Keratinocyte (primary cell): Measurements from ENCODE around the gene SMC1B. TPM values are rescaled to one million over a fixed set of nuclear protein-coding genes. Genes with fewer than 3 reads are reported as not detected.

Source experiments
- DNase-seq: peaks from one replicate; pipeline ENCODE4 v3.0.0-alpha.2; 2011; ENCODE audit warnings: low read depth, missing footprints, low spot score
- FAIRE-seq: peaks from 2 replicates; lab custom pipeline; 2011; peaks lifted over from hg19 to GRCh38; lab: Jason Lieb, UNC
- H2AFZ ChIP-seq: 2 replicates; pipeline ENCODE4 v1.6.0; 2012; ENCODE audit warnings: low read length, control low read depth, inconsistent platforms; ENCODE audit not compliant: control insufficient read depth
- H3K27ac ChIP-seq: 2 replicates; pipeline ENCODE4 v1.5.1; 2011; ENCODE audit warnings: low read length; ENCODE audit not compliant: control insufficient read depth, insufficient read depth
- H3K27me3 ChIP-seq: 3 replicates; pipeline ENCODE4 v1.6.0; 2011; ENCODE audit warnings: low read length; ENCODE audit not compliant: control insufficient read depth, insufficient read depth; ENCODE audit errors: extremely low read depth
- H3K36me3 ChIP-seq, 2 experiments: 2 replicates in 1 of 2; 3 replicates in 1 of 2; pipeline ENCODE4 v1.5.1; 2011; ENCODE audit warnings: low read length in 2 of 2, mild to moderate bottlenecking in 1 of 2; ENCODE audit not compliant: control insufficient read depth in 2 of 2, insufficient read depth in 2 of 2; ENCODE audit errors: extremely low read depth in 1 of 2
- H3K4me1 ChIP-seq: 3 replicates; pipeline ENCODE4 v1.5.1; 2011; ENCODE audit warnings: low read length; ENCODE audit not compliant: control insufficient read depth, insufficient read depth; ENCODE audit errors: extremely low read depth
- H3K4me2 ChIP-seq: 3 replicates; pipeline ENCODE4 v1.6.0; 2011; ENCODE audit warnings: low read depth, low read length; ENCODE audit not compliant: control insufficient read depth, insufficient read depth; ENCODE audit errors: extremely low read depth
- H3K4me3 ChIP-seq, 3 experiments: fragments of 200-600 bp in 1 of 3; sonication (generic) in 1 of 3; 2 replicates in 2 of 3; 3 replicates in 1 of 3; pipeline ENCODE4 v1.5.1; 2011 to 2016; ENCODE audit warnings: low read length in 3 of 3, mild to moderate bottlenecking in 3 of 3, control low read depth in 2 of 3, inconsistent platforms in 1 of 3, low read depth in 1 of 3, mixed read lengths in 1 of 3, mixed run types in 1 of 3, moderate library complexity in 1 of 3; ENCODE audit not compliant: control insufficient read depth in 2 of 3, insufficient read depth in 2 of 3; ENCODE audit errors: extremely low read depth in 1 of 3
- H3K79me2 ChIP-seq: 2 replicates; pipeline ENCODE4 v1.6.0; 2012; ENCODE audit warnings: low read length; ENCODE audit not compliant: control insufficient read depth, insufficient read depth
- H3K9ac ChIP-seq: 3 replicates; pipeline ENCODE4 v1.6.0; 2011; ENCODE audit warnings: low read length; ENCODE audit not compliant: control insufficient read depth, insufficient read depth; ENCODE audit errors: extremely low read depth
- H3K9me1 ChIP-seq: 3 replicates; pipeline ENCODE4 v1.6.0; 2011; ENCODE audit warnings: low read length; ENCODE audit not compliant: control insufficient read depth, insufficient read depth; ENCODE audit errors: extremely low read depth
- H3K9me3 ChIP-seq: 2 replicates; pipeline ENCODE4 v1.5.1; 2012; ENCODE audit warnings: low read depth, low read length; ENCODE audit not compliant: control insufficient read depth
- H4K20me1 ChIP-seq: 3 replicates; pipeline ENCODE4 v1.6.0; 2011; ENCODE audit warnings: low read length; ENCODE audit not compliant: control insufficient read depth, insufficient read depth; ENCODE audit errors: extremely low read depth
- EZH2 ChIP-seq: IDR thresholded peaks from one replicate; pipeline ENCODE4 v1.6.1; 2012; ENCODE audit warnings: inconsistent platforms, mild to moderate bottlenecking, low read length, moderate library complexity
- dilution Hi-C: fragments of 300-500 bp; cut with MboI; formaldehyde crosslinking; loops from one replicate; pipeline ENCODE4 v1.7.0; 2020; ENCODE audit warnings: low sequenced_read_pairs; ENCODE audit not compliant: extremely low pct_ligation_motif_present
- polyA plus RNA-seq, 5 experiments: library from polyadenylated mRNA; depleted of rRNA in 3 of 5; stranded (reverse) in 3 of 5; stranded (forward) in 1 of 5; unstranded in 1 of 5; fragments of >200 nt; gene quantifications; 1 replicate in 1 of 5; 2 replicates in 3 of 5; 3 replicates in 1 of 5; pipeline versions ENCODE4 v1.2.1 to v1.2.3, GENCODE V29; 2011 to 2012; ENCODE audit warnings: missing spikeins in 2 of 5, low read depth in 1 of 5, low replicate concordance in 1 of 5
- TF ChIP-seq, protein P1 (sequence below), 3 experiments: IDR thresholded peaks in 1 of 3; conservative IDR thresholded peaks in 1 of 3; optimal IDR thresholded peaks in 1 of 3; 2 replicates in 2 of 3; 3 replicates in 1 of 3; pipeline versions ENCODE3 to v1.5.1; 2011; ENCODE audit warnings: low read length in 3 of 3, mild to moderate bottlenecking in 3 of 3, moderate library complexity in 2 of 3, control low read depth in 1 of 3, inconsistent platforms in 1 of 3; ENCODE audit not compliant: insufficient read depth in 2 of 3; ENCODE audit errors: extremely low read depth in 1 of 3

The SMC1B gene
- polyA plus RNA-seq, 1 donor (not counting 4 experiments of a cell fraction or from before 2014, with no cell fraction given): not detected

DNA sequence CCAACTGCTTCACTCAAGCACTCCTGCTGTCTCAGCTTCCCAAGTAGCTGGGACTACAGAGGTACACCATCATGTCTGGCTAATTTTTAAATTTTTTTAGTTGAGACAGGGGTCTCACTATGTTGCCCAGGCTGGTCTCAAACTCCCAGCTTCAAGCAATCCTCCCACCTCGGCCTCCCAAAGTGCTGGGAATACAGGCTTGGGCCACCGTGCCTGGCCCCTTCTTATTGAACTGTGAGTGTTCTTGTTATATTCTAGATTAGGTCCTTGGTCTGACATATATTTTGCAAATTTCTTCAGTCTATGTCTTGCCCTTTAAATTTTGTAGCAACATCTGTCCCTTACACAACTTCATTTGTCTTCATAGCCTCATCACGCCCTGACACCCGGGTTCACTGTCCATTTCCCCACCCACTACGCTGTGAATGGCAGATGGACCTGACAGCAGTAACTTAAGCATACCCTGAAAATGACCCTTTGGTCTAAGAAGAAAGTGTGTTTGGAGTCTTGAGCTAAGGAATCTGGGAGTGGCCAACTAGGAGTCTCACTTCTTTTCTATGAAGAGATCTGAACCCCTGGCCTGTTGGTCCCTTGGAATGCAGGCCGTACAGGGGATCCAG, 107.8 kb downstream of the SMC1B start:
- TF ChIP-seq, protein P1, sequence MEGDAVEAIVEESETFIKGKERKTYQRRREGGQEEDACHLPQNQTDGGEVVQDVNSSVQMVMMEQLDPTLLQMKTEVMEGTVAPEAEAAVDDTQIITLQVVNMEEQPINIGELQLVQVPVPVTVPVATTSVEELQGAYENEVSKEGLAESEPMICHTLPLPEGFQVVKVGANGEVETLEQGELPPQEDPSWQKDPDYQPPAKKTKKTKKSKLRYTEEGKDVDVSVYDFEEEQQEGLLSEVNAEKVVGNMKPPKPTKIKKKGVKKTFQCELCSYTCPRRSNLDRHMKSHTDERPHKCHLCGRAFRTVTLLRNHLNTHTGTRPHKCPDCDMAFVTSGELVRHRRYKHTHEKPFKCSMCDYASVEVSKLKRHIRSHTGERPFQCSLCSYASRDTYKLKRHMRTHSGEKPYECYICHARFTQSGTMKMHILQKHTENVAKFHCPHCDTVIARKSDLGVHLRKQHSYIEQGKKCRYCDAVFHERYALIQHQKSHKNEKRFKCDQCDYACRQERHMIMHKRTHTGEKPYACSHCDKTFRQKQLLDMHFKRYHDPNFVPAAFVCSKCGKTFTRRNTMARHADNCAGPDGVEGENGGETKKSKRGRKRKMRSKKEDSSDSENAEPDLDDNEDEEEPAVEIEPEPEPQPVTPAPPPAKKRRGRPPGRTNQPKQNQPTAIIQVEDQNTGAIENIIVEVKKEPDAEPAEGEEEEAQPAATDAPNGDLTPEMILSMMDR (optimal IDR thresholded peaks at IDR 0.05 in 1 of 3, IDR thresholded peaks at IDR 0.05 in 1 of 3, conservative IDR thresholded peaks at IDR 0.05 in 1 of 3; ENCODE audit: extremely low read depth in 1 of 3, insufficient read depth in 2 of 3, low read length in 3 of 3): no peak
- TF ChIP-seq EZH2: no peak
- dilution Hi-C loops: no loop called here
- Histone ChIP-seq H3K9me3 (no peaks in the 10 kb centered on the region), H3K9me1 (no peaks in the 10 kb centered on the region), H2AFZ (no peak overlapping the region), H3K36me3 (no peaks in the 10 kb centered on the region), H3K4me1 (peaks cover 9% of the 10 kb centered on the region), H3K27me3 (no peaks in the 10 kb centered on the region), H3K9ac (no peak overlapping the region), H3K4me2 (no peak overlapping the region), H3K4me3 (no peak overlapping the region), H4K20me1 (no peaks in the 10 kb centered on the region), H3K27ac (no peak overlapping the region), H3K79me2 (peaks cover 4% of the 10 kb centered on the region)
- no peak for DNase-seq
- FAIRE-seq: no peak

DNA sequence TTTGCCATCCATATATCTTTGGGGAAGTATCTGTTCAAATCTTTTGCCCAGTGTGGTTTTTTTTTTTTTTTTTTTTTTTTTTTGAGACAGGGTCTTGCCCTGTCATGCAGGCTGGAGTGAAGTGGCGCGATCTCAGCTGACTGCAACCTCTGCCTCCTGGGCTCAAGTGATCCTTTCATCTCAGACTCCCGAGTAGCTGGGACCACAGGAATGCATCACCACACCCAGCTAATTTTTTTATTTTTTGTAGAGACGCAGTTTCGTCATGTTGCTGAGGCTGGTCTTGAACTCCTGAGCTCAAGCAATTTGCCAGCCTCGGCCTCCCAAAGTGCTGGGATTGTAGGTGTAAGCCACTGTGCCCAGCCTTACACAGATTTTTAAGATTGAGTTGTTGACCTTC, 108.4 kb downstream of the SMC1B start:
- DNase-seq: no peak
- Histone ChIP-seq H3K9me1 (no peaks in the 10 kb centered on the region), H3K4me3 (no peak overlapping the region), H3K9me3 (no peaks in the 10 kb centered on the region), H3K36me3 (no peaks in the 10 kb centered on the region), H3K27me3 (no peaks in the 10 kb centered on the region), H4K20me1 (no peaks in the 10 kb centered on the region), H2AFZ (no peak overlapping the region), H3K4me1 (peaks cover 9% of the 10 kb centered on the region), H3K27ac (no peak overlapping the region), H3K9ac (no peak overlapping the region), H3K79me2 (no peaks in the 10 kb centered on the region), H3K4me2 (no peak overlapping the region)
- dilution Hi-C loops: no loop called here
- TF ChIP-seq, protein P1 (optimal IDR thresholded peaks at IDR 0.05 in 1 of 3, IDR thresholded peaks at IDR 0.05 in 1 of 3, conservative IDR thresholded peaks at IDR 0.05 in 1 of 3; ENCODE audit: extremely low read depth in 1 of 3, insufficient read depth in 2 of 3, low read length in 3 of 3): no peak
- TF ChIP-seq EZH2: no peak
- FAIRE-seq: no peak
